ENCODE results near the gene ZNF43.
"Not testable (repeated sequence)": the region's sequence is repeated elsewhere in the genome, so short reads cannot be mapped to it uniquely, and the experiment has no call there.

ZNF43 gene

GRCh38 chr19:21765151-21765550 lies 70.8 kb downstream of the ZNF43 start:
- Histone ChIP-seq H2AFZ (ENCODE audit: low read length) (no peak overlapping the region), H3K27me3 (ENCODE audit: control insufficient read depth in 3 of 3, insufficient read depth in 3 of 3, low read depth in 1 of 3, low read length in 3 of 3) (no peaks in the 10 kb centered on the region), H3K9me3 (replicated peaks in 1 of 2; ENCODE audit: control insufficient read depth in 2 of 2, insufficient read depth in 1 of 2, low read depth in 1 of 2, low read length in 2 of 2) (peaks cover 3 to 60% of the 10 kb centered on the region in 2 donors), H3K79me1 (ENCODE audit: low read depth, low read length) (peaks cover 2% of the 10 kb centered on the region), H3K4me2 (ENCODE audit: insufficient read depth, low read length, poor library complexity, severe bottlenecking) (no peak overlapping the region), H3K23ac (ENCODE audit: low read depth, low read length, poor library complexity) (no peak overlapping the region), H4K8ac (ENCODE audit: low read depth, low read length) (no peak overlapping the region), H2AK5ac (ENCODE audit: low read depth, low read length) (no peak overlapping the region), H3K9ac (ENCODE audit: low read depth, low read length, poor library complexity) (no peak overlapping the region), H3K4ac (ENCODE audit: low read length) (no peak overlapping the region), H3K4me1 (ENCODE audit: control insufficient read depth in 2 of 2, insufficient read depth in 1 of 2, low read depth in 1 of 2, low read length in 2 of 2) (peaks cover 0 to 3% of the 10 kb centered on the region in 2 donors), H2BK5ac (ENCODE audit: low read length) (no peak overlapping the region), H4K91ac (ENCODE audit: low read depth, low read length, poor library complexity) (no peak overlapping the region), H2BK12ac (ENCODE audit: low read length) (no peak overlapping the region), H3K27ac (replicated peaks; ENCODE audit: low read length) (no peak overlapping the region), H2BK15ac (ENCODE audit: low read length) (no peak overlapping the region), H3K36me3 (replicated peaks in 1 of 2; ENCODE audit: control insufficient read depth in 2 of 2, insufficient read depth in 2 of 2, low read length in 2 of 2) (peaks cover 28 to 61% of the 10 kb centered on the region in 2 donors), H3K4me3 (ENCODE audit: low read length in 2 of 2) (peak overlapping the region in 1 of 2 donors; percentile 16), H3K18ac (ENCODE audit: low read length) (no peak overlapping the region), H3K14ac (ENCODE audit: low read length) (no peak overlapping the region), H2BK120ac (ENCODE audit: low read depth, low read length) (no peak overlapping the region)
- no peak for DNase-seq (ENCODE audit: low spot score)

GRCh38 chr19:21761547-21761946 lies 74.4 kb downstream of the ZNF43 start:
- WGBS, 2 donors (ENCODE audit: extremely low coverage in 2 of 2, insufficient read length in 2 of 2, insufficient replicate concordance in 1 of 2), result no CpG with 5 or more reads among the region's 2 CpGs
- not testable (repeated sequence) for H3K79me1 ChIP-seq (ENCODE audit: low read depth, low read length); H2AFZ ChIP-seq (ENCODE audit: low read length); H3K27ac ChIP-seq (replicated peaks; ENCODE audit: low read length); H3K4me1 ChIP-seq (ENCODE audit: control insufficient read depth in 2 of 2, insufficient read depth in 1 of 2, low read depth in 1 of 2, low read length in 2 of 2); H3K4me3 ChIP-seq (ENCODE audit: low read length in 2 of 2); H3K27me3 ChIP-seq (ENCODE audit: control insufficient read depth in 3 of 3, insufficient read depth in 3 of 3, low read depth in 1 of 3, low read length in 3 of 3); H2BK15ac ChIP-seq (ENCODE audit: low read length); H3K4ac ChIP-seq (ENCODE audit: low read length); H3K18ac ChIP-seq (ENCODE audit: low read length); H4K91ac ChIP-seq (ENCODE audit: low read depth, low read length, poor library complexity); H2BK120ac ChIP-seq (ENCODE audit: low read depth, low read length); H2AK5ac ChIP-seq (ENCODE audit: low read depth, low read length); H3K14ac ChIP-seq (ENCODE audit: low read length); H4K8ac ChIP-seq (ENCODE audit: low read depth, low read length); H3K9ac ChIP-seq (ENCODE audit: low read depth, low read length, poor library complexity); H2BK5ac ChIP-seq (ENCODE audit: low read length); H3K4me2 ChIP-seq (ENCODE audit: insufficient read depth, low read length, poor library complexity, severe bottlenecking); H3K23ac ChIP-seq (ENCODE audit: low read depth, low read length, poor library complexity); H2BK12ac ChIP-seq (ENCODE audit: low read length); DNase-seq (ENCODE audit: low spot score)
- Histone ChIP-seq H3K9me3 (replicated peaks in 1 of 2; ENCODE audit: control insufficient read depth in 2 of 2, insufficient read depth in 1 of 2, low read depth in 1 of 2, low read length in 2 of 2) (peaks cover 5 to 95% of the 10 kb centered on the region in 2 donors), H3K36me3 (replicated peaks in 1 of 2; ENCODE audit: control insufficient read depth in 2 of 2, insufficient read depth in 2 of 2, low read length in 2 of 2) (peaks cover 52 to 96% of the 10 kb centered on the region in 2 donors)

- Histone ChIP-seq H3K27ac (replicated peaks; ENCODE audit: low read length) (no peak overlapping the region), H3K4me3 (ENCODE audit: low read length in 2 of 2) (no peak overlapping the region), H3K4ac (ENCODE audit: low read length) (no peak overlapping the region), H2AK5ac (ENCODE audit: low read depth, low read length) (no peak overlapping the region), H3K18ac (ENCODE audit: low read length) (no peak overlapping the region), H4K91ac (ENCODE audit: low read depth, low read length, poor library complexity) (no peak overlapping the region), H2BK120ac (ENCODE audit: low read depth, low read length) (no peak overlapping the region), H2BK5ac (ENCODE audit: low read length) (no peak overlapping the region), H3K4me1 (ENCODE audit: control insufficient read depth in 2 of 2, insufficient read depth in 1 of 2, low read depth in 1 of 2, low read length in 2 of 2) (no peaks in the 10 kb centered on the region), H3K14ac (ENCODE audit: low read length) (no peak overlapping the region), H3K9me3 (replicated peaks in 1 of 2; ENCODE audit: control insufficient read depth in 2 of 2, insufficient read depth in 1 of 2, low read depth in 1 of 2, low read length in 2 of 2) (peaks cover 5 to 98% of the 10 kb centered on the region in 2 donors), H3K4me2 (ENCODE audit: insufficient read depth, low read length, poor library complexity, severe bottlenecking) (no peak overlapping the region), H3K36me3 (replicated peaks in 1 of 2; ENCODE audit: control insufficient read depth in 2 of 2, insufficient read depth in 2 of 2, low read length in 2 of 2) (peaks cover 37 to 99% of the 10 kb centered on the region in 2 donors), H3K9ac (ENCODE audit: low read depth, low read length, poor library complexity) (no peak overlapping the region), H2BK12ac (ENCODE audit: low read length) (no peak overlapping the region), H3K27me3 (ENCODE audit: control insufficient read depth in 3 of 3, insufficient read depth in 3 of 3, low read depth in 1 of 3, low read length in 3 of 3) (no peaks in the 10 kb centered on the region), H3K23ac (ENCODE audit: low read depth, low read length, poor library complexity) (no peak overlapping the region), H2BK15ac (ENCODE audit: low read length) (no peak overlapping the region), H2AFZ (ENCODE audit: low read length) (no peak overlapping the region), H4K8ac (ENCODE audit: low read depth, low read length) (no peak overlapping the region), H3K79me1 (ENCODE audit: low read depth, low read length) (peaks cover 9% of the 10 kb centered on the region)
- DNase-seq (ENCODE audit: low spot score), result no peak
- WGBS, 2 donors (ENCODE audit: extremely low coverage in 2 of 2, insufficient read length in 2 of 2, insufficient replicate concordance in 1 of 2), result no CpG with 5 or more reads among the region's 3 CpGs
These were observed 77.7 kb downstream of the ZNF43 start for GRCh38 chr19:21758296-21758695.

GRCh38 chr19:21755555-21755954 lies 80.4 kb downstream of the ZNF43 start:
- not testable (repeated sequence) for H3K9ac ChIP-seq (ENCODE audit: low read depth, low read length, poor library complexity); H3K18ac ChIP-seq (ENCODE audit: low read length); H3K27me3 ChIP-seq (ENCODE audit: control insufficient read depth in 3 of 3, insufficient read depth in 3 of 3, low read depth in 1 of 3, low read length in 3 of 3); H3K14ac ChIP-seq (ENCODE audit: low read length); H2BK15ac ChIP-seq (ENCODE audit: low read length); H4K8ac ChIP-seq (ENCODE audit: low read depth, low read length); H2AFZ ChIP-seq (ENCODE audit: low read length); H3K4me1 ChIP-seq (ENCODE audit: control insufficient read depth in 2 of 2, insufficient read depth in 1 of 2, low read depth in 1 of 2, low read length in 2 of 2); H2AK5ac ChIP-seq (ENCODE audit: low read depth, low read length); H2BK12ac ChIP-seq (ENCODE audit: low read length); H3K4me2 ChIP-seq (ENCODE audit: insufficient read depth, low read length, poor library complexity, severe bottlenecking); H3K23ac ChIP-seq (ENCODE audit: low read depth, low read length, poor library complexity); H3K4me3 ChIP-seq (ENCODE audit: low read length in 2 of 2); H3K27ac ChIP-seq (replicated peaks; ENCODE audit: low read length); H3K4ac ChIP-seq (ENCODE audit: low read length); H4K91ac ChIP-seq (ENCODE audit: low read depth, low read length, poor library complexity); DNase-seq (ENCODE audit: low spot score); H2BK120ac ChIP-seq (ENCODE audit: low read depth, low read length); H2BK5ac ChIP-seq (ENCODE audit: low read length)
- Histone ChIP-seq H3K36me3 (replicated peaks in 1 of 2; ENCODE audit: control insufficient read depth in 2 of 2, insufficient read depth in 2 of 2, low read length in 2 of 2) (peaks cover 39 to 99% of the 10 kb centered on the region in 2 donors), H3K9me3 (replicated peaks in 1 of 2; ENCODE audit: control insufficient read depth in 2 of 2, insufficient read depth in 1 of 2, low read depth in 1 of 2, low read length in 2 of 2) (peaks cover 4 to 99% of the 10 kb centered on the region in 2 donors), H3K79me1 (ENCODE audit: low read depth, low read length) (peaks cover 10% of the 10 kb centered on the region)
